NCI-H526 treated with DMSO at 0.1 percent for 48 hours (cell line): ENCODE measurements around the gene IAPP.
"Not testable (repeated sequence)": the region's sequence is repeated elsewhere in the genome, so short reads cannot be mapped to it uniquely, and the experiment has no call there.

ENCODE experiments used
- DNase-seq: peaks from one replicate; lab custom pipeline; 2025; lab: John Stamatoyannopoulos, UW

Gene IAPP

GRCh38 chr12:21372602-21373001 lies at the start of gene IAPP:
IAPP (plus strand) TSS chr12:21372902; CDS start chr12:21373352, 450 bp downstream.
- no peak for DNase-seq

GRCh38 chr12:21323736-21324135 lies 49.0 kb upstream of the IAPP start:
- DNase-seq = no peak

GRCh38 chr12:21324551-21324950 lies 48.2 kb upstream of the IAPP start:
- DNase-seq = no peak

DNA sequence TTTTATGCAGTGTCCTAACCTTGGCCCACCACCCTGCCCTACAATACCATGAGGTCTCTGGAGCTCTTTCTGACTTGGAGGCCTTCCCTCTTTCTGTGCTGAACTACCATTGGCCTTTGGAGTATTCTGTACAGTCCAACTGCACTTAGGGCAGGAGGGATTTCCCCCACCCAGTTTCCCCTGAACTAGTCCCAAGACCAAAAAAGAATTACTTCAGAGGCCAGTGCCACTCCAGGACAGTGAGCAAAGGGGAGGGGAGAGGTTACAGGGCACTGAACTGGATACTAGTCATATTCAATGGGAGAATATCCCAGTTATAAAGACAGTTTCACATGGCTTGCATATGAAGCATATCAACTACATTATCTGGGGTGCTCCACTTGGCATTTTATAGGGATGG lies 44.1 kb upstream of the IAPP start:
- DNase-seq = no peak

GRCh38 chr12:21330682-21331253 lies 41.9 kb upstream of the IAPP start:
- no peak for DNase-seq

DNA sequence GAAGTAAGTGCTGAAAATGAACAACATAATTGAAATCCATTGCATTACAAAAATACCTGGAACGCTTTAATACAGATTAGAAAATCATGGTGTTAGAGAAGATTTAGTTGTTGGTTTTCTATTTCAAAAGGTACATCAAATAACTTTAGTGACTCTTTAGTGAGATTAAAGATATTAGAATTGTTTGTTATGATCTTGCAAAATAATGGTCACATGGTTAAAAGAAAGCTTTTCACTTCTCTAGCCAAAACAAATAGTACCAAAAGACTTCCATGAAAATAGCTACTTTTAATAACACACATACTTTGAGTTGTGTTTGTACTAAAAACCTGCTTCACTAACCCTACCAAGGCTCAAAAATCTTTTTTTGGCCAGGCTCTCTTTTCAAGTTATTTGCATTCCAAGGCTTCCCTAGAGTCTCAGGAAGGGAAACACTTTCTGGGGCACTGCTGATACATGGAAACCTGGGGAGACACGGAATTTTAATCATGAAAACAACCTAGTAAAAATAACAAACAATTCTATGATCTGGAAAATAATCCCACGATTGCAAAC lies 37.9 kb upstream of the IAPP start, which contains the start of gene SLCO1A2:
TSS of gene SLCO1A2 (minus strand) at position 147 of the 555 bp plus-strand sequence. CDS start 270 bp downstream, outside the sequence.
- DNase-seq = no peak

- DNase-seq = no peak
These were observed 36.0 kb upstream of the IAPP start for GRCh38 chr12:21336656-21337055.

GRCh38 chr12:21337453-21337852 lies 35.2 kb upstream of the IAPP start:
- DNase-seq = no peak

GRCh38 chr12:21337959-21338744 lies 34.5 kb upstream of the IAPP start:
- DNase-seq = no peak

DNA sequence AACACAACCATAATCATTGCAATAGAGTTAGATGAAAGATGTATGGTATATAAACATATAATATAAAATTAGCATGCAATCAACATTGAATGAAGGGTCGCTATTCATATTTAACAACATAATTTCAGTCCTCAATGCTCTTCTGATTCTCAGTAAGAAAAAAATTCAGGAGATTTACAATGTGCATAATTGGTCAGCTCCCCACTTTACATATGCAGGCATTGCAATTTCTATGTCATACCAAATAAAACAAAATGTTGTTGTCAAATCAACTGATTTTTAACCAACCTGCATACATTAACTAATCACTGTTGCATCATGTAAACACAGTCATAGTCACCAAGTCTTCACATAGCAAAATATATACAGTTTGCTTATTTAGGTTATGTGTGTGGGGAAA lies 32.8 kb upstream of the IAPP start:
- no peak for DNase-seq

- DNase-seq = no peak
These were observed 32.3 kb upstream of the IAPP start for GRCh38 chr12:21340403-21340802.

GRCh38 chr12:21341769-21342168 lies 30.9 kb upstream of the IAPP start:
- no peak for DNase-seq

DNA sequence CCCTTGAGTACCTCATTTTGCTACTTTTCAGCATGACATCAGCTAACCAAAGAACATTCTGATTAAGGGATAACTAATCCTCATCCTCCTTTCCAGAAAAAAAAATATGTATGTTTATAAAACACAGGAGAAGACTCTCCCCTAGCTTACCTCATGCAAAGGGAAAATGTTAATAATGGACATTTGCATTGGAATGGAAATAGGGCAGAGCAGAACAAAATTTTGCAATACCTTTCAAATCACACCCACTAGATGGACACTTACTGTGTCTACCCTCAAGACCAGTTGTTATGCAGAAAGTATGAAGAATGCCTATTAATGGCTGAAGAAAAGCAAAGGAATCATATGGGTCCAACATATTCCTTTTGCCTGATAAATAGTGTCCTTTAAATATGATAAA lies 29.1 kb upstream of the IAPP start:
- DNase-seq = no peak

- no peak for DNase-seq
These were observed 26.0 kb upstream of the IAPP start for GRCh38 chr12:21346542-21347205.

DNA sequence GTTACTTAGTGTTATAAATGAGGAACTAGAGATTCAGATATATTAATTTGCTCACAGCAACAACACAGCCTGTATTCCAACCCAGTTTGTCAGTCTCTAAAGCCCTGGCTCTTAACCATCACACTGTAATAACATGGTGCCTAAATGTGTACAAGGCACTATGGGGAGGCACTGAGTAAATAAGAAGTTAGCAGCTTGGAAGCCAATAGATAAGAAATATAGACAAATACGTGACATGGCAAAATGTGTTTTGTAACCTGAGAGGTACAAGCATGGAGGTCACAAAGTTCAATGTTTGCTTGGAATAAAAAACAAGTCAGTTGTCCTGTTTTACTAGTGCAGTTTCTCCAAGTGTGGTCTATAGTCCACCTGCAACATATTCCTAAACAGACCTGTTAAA lies 21.7 kb upstream of the IAPP start:
- no peak for DNase-seq

DNA sequence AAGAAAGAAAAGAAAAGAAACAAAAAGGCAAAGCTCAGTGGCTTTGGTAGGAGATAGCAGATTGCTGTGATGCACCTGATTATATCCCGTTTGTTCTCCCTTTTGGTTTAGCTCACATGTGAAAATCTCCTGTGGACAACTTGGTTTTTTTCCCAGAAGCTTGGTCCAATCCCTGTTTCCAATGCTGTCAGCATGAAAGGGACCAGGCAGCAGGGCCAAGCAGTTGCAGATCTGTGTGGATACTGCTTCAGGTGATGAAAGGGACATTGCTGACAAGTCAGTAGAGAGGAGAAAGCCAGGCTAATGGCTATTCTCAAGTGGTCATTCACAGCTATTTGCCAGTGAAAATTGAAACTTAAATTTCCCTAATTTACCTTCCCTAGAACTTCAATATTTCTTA lies 19.2 kb upstream of the IAPP start:
- no peak for DNase-seq

DNA sequence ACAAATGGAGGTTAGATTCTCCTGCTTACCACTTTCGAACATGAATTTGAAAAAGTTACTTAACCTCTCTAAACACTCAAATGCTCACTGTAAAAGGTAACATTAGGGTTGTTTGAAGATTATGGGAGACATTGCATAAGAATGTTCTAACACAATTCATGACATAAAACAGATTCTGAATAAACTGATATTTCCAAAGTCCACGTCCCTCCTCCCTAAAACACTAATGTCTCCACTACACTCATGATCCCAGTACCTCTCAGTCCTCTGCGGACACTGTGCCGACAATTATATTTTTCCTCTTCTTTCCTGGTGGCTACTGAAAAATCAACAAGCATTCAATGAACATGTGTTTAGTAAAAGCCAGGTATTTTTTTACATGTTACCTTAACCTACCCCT lies 18.8 kb upstream of the IAPP start:
- DNase-seq = no peak

DNA sequence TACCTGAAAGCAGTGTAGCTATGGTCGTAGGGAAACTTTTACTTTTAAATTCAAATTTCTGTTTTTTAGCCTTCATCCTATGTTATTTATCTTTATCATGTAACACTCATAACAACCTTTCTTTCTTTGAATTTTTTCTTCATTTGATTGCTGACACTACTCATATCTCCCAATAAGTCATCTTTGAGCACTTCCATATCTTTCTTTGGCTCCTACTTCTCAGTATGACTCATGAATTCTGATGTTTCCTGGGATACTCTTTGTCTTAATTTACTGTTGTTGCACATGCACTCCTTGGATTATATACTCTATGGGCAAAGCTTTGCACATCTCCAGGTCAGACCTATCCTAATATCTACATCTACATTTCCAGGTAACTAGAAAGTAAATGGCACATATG lies 18.1 kb upstream of the IAPP start:
- DNase-seq = no peak

DNA sequence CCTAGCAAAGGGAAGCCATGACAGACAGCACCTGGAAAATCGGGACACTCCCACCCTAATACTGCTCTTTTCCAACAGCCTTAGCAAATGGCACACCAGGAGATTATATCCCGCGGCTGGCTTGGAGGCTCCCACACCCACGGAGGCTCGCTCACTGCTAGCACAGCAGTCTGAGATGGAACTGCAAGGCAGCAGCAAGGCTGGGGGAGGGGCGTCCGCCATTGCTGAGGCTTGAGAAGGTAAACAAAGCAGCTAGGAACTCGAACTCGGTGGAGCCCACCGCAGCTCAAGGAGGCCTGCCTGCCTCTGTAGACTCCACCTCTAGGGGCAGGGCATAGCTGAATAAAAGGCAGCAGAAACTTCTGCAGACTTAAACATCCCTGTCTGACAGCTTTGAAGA lies 12.1 kb upstream of the IAPP start:
- DNase-seq = not testable (repeated sequence)

- DNase-seq = no peak
These were observed 3.3 kb upstream of the IAPP start for GRCh38 chr12:21369141-21369980.

GRCh38 chr12:21370845-21371449 lies 1.8 kb upstream of the IAPP start:
- no peak for DNase-seq

GRCh38 chr12:21379218-21379617 lies 6.5 kb downstream of the IAPP start:
- no peak for DNase-seq
